Neuronal stem cell (in vitro differentiated cells): ENCODE data around the gene PPM1E. TPM values are rescaled to one million over a fixed set of nuclear protein-coding genes. Genes with fewer than 3 reads are reported as not detected.

Source experiments
- DNase-seq: peaks from one replicate; pipeline ENCODE4 v3.0.0-alpha.2; 2013; ENCODE audit warnings: low spot score
- H2AFZ ChIP-seq: one replicate; pipeline ENCODE4 v1.6.1; 2013; ENCODE audit warnings: mild to moderate bottlenecking, low read length, inconsistent platforms
- H2AK5ac ChIP-seq: 2 replicates; pipeline ENCODE4 v1.6.1; 2013; ENCODE audit warnings: low read depth, mild to moderate bottlenecking, inconsistent platforms, low read length, moderate library complexity, mixed read lengths
- H2BK120ac ChIP-seq: 2 replicates; pipeline ENCODE4 v1.6.1; 2013; ENCODE audit warnings: low read depth, mild to moderate bottlenecking, inconsistent platforms, low read length, moderate library complexity, mixed read lengths
- H2BK12ac ChIP-seq: one replicate; pipeline ENCODE4 v1.6.1; 2013; ENCODE audit warnings: low read length, inconsistent platforms
- H2BK15ac ChIP-seq: 2 replicates; pipeline ENCODE4 v1.6.1; 2013; ENCODE audit warnings: mild to moderate bottlenecking, low read length, inconsistent platforms, mixed read lengths
- H2BK5ac ChIP-seq: one replicate; pipeline ENCODE4 v1.6.1; 2013; ENCODE audit warnings: inconsistent platforms, mild to moderate bottlenecking, low read length, moderate library complexity
- H3K14ac ChIP-seq: one replicate; pipeline ENCODE4 v1.6.1; 2013; ENCODE audit warnings: low read length, inconsistent platforms
- H3K18ac ChIP-seq: 2 replicates; pipeline ENCODE4 v1.6.1; 2013; ENCODE audit warnings: low read length, inconsistent platforms
- H3K23ac ChIP-seq: 2 replicates; pipeline ENCODE4 v1.6.1; 2013; ENCODE audit warnings: low read depth, mild to moderate bottlenecking, mixed read lengths, low read length, inconsistent platforms; ENCODE audit not compliant: poor library complexity
- H3K27ac ChIP-seq: replicated peaks from 3 replicates; pipeline ENCODE4 v1.5.1; 2013; ENCODE audit warnings: low read length, inconsistent platforms
- H3K27me3 ChIP-seq, 3 experiments: 2 replicates each; pipeline ENCODE4 v1.6.1; 2013; ENCODE audit warnings: low read length in 3 of 3, mild to moderate bottlenecking in 2 of 3, inconsistent platforms in 1 of 3, low read depth in 1 of 3, mixed read lengths in 1 of 3, moderate library complexity in 1 of 3; ENCODE audit not compliant: control insufficient read depth in 3 of 3, insufficient read depth in 3 of 3
- H3K36me3 ChIP-seq, 2 donors: replicated peaks in 1 of 2; 2 replicates each; pipeline ENCODE4 v1.6.1; 2013; ENCODE audit warnings: low read length in 2 of 2; ENCODE audit not compliant: control insufficient read depth in 2 of 2, insufficient read depth in 2 of 2
- H3K4ac ChIP-seq: 2 replicates; pipeline ENCODE4 v1.6.1; 2013; ENCODE audit warnings: inconsistent platforms, mild to moderate bottlenecking, low read length, moderate library complexity
- H3K4me1 ChIP-seq, 2 donors: 1 replicate in 1 of 2; 2 replicates in 1 of 2; pipeline ENCODE4 v1.6.1; 2013; ENCODE audit warnings: low read length in 2 of 2, low read depth in 1 of 2; ENCODE audit not compliant: control insufficient read depth in 2 of 2, insufficient read depth in 1 of 2
- H3K4me2 ChIP-seq: one replicate; pipeline ENCODE4 v1.6.1; 2013; ENCODE audit warnings: mild to moderate bottlenecking, low read length, inconsistent platforms; ENCODE audit not compliant: insufficient read depth, poor library complexity, severe bottlenecking
- H3K4me3 ChIP-seq, 2 donors: 2 replicates each; pipeline ENCODE4 v1.5.1; 2013; ENCODE audit warnings: low read length in 2 of 2, mild to moderate bottlenecking in 2 of 2, inconsistent platforms in 1 of 2, moderate library complexity in 1 of 2
- H3K79me1 ChIP-seq: one replicate; pipeline ENCODE4 v1.6.1; 2013; ENCODE audit warnings: low read depth, mild to moderate bottlenecking, inconsistent platforms, low read length, moderate library complexity
- H3K9ac ChIP-seq: one replicate; pipeline ENCODE4 v1.6.1; 2013; ENCODE audit warnings: mild to moderate bottlenecking, low read depth, low read length, inconsistent platforms; ENCODE audit not compliant: poor library complexity
- H3K9me3 ChIP-seq, 2 donors: replicated peaks in 1 of 2; 2 replicates each; pipeline versions ENCODE3 to v1.6.1; 2013; ENCODE audit warnings: low read length in 2 of 2, mild to moderate bottlenecking in 2 of 2, inconsistent platforms in 1 of 2, low read depth in 1 of 2, mixed read lengths in 1 of 2, moderate library complexity in 1 of 2; ENCODE audit not compliant: control insufficient read depth in 2 of 2, insufficient read depth in 1 of 2
- H4K8ac ChIP-seq: one replicate; pipeline ENCODE4 v1.6.1; 2013; ENCODE audit warnings: low read depth, mild to moderate bottlenecking, inconsistent platforms, low read length, moderate library complexity
- H4K91ac ChIP-seq: one replicate; pipeline ENCODE4 v1.6.1; 2013; ENCODE audit warnings: low read length, low read depth, mild to moderate bottlenecking, inconsistent platforms; ENCODE audit not compliant: poor library complexity
- WGBS, 2 donors: extraction: QIAGEN DNeasy Blood & Tissue Kit; methylation state at CpG; one replicate each; pipeline ENCODE4 v1.1.7; 2013; ENCODE audit warnings: missing lambda C conversion rate in 2 of 2, mixed read lengths in 1 of 2; ENCODE audit not compliant: insufficient read length in 2 of 2, insufficient replicate concordance in 1 of 2; ENCODE audit errors: extremely low coverage in 2 of 2; 5-methylcytosine and 5-hydroxymethylcytosine counted together
- small RNA-seq: library from polyadenylated mRNA; stranded (forward); fragments of <200 nt; extraction: miRNeasy Mini kit (QIAGEN cat#:217004); gene quantifications from one replicate; pipeline ENCODE3, GENCODE V24; 2013; ENCODE audit not compliant: insufficient read depth

PPM1E gene

DNA sequence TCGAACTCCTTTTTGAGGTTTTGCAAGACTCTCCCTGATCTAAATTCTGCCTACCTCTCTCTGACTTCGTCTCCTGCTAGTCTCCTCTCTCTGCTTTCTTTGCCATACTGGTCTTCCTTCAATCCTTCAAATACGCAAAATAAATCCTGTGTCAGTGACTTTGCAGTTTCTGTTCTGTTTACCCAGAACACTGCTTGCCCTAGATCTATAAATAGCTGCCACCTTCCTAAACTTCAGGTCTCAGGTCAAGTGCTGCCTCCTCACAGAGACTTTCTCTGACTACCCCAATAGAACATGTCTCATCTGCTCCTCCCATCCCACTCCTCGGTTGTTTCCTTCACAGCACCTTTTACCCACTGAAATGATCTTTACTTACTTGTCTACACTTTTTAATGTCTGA, 272.1 kb downstream of the PPM1E start:
- H3K4ac ChIP-seq, result no peak overlapping the region
- no peak overlapping the region for H3K23ac ChIP-seq
- H3K18ac ChIP-seq, result no peak overlapping the region
- H2AK5ac ChIP-seq, result no peak overlapping the region
- H4K91ac ChIP-seq, result no peak overlapping the region
- H2BK12ac ChIP-seq, result no peak overlapping the region
- H3K9ac ChIP-seq, result no peak overlapping the region
- no peak overlapping the region for H2BK120ac ChIP-seq
- H3K27me3 ChIP-seq, result no peaks in the 10 kb centered on the region
- WGBS, 2 donors, result no CpG with 5 or more reads among the region's 4 CpGs
- H3K4me3 ChIP-seq, result no peak overlapping the region
- H3K4me2 ChIP-seq, result no peak overlapping the region
- H2AFZ ChIP-seq, result no peak overlapping the region
- peaks cover 8 to 47% of the 10 kb centered on the region in 2 donors for H3K36me3 ChIP-seq
- H4K8ac ChIP-seq, result no peak overlapping the region
- no peak overlapping the region for H3K14ac ChIP-seq
- no peak overlapping the region for H2BK15ac ChIP-seq
- no peaks in the 10 kb centered on the region for H3K9me3 ChIP-seq
- no peak overlapping the region for H3K27ac ChIP-seq
- no peaks in the 10 kb centered on the region for H3K79me1 ChIP-seq
- no peak overlapping the region for H2BK5ac ChIP-seq
- no peak for DNase-seq
- peaks cover 2 to 4% of the 10 kb centered on the region in 2 donors for H3K4me1 ChIP-seq

DNA sequence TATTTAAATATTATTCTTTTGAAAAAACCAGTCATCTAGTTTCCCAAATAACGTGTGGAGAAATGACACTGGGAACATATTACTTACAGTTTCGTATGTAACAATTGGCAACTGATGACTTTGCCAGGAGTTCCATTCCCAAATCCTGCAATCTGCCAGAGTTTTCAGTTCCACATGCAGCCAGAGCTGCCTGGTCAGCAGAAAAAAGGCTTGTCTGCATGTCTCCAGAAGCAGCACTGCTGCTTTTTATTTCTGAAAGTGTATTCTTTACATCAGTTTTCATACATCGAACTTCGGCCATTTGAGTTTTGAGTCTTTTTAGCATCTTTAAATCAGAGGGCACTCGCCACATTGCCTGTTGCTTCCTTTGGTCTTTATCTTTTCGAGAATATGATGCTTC, 272.7 kb downstream of the PPM1E start:
- Histone ChIP-seq H3K14ac (no peak overlapping the region), H3K18ac (no peak overlapping the region), H3K4ac (no peak overlapping the region), H2AK5ac (no peak overlapping the region), H3K9me3 (no peaks in the 10 kb centered on the region), H3K79me1 (no peaks in the 10 kb centered on the region), H3K27me3 (no peaks in the 10 kb centered on the region), H2BK120ac (no peak overlapping the region), H2BK5ac (no peak overlapping the region), H4K8ac (no peak overlapping the region), H3K36me3 (peaks cover 8 to 51% of the 10 kb centered on the region in 2 donors), H3K4me3 (no peak overlapping the region), H3K9ac (no peak overlapping the region), H3K4me2 (no peak overlapping the region), H3K27ac (no peak overlapping the region), H3K4me1 (peaks cover 2 to 4% of the 10 kb centered on the region in 2 donors), H2BK15ac (no peak overlapping the region), H2BK12ac (no peak overlapping the region), H4K91ac (no peak overlapping the region), H2AFZ (no peak overlapping the region), H3K23ac (no peak overlapping the region)
- no peak for DNase-seq
- no CpG with 5 or more reads among the region's 6 CpGs for WGBS, 2 donors

DNA sequence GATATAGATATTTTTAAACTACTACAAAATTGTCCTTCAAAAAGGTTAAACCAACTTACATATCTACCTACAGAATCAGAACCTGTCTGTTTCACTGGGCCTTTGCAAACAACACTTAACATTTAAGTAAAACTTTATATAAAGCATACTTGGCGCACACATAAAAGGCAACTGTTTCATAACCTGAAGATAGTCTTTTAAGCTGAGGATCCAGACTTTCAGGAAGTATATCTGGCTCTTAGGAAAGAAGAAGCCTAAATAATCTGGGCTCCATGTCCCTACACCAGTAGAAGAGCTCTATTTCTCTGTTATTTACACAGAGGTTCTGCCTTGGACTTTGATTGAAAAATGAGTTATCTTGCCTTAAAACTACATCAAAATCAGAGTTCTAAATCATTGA, 275.2 kb downstream of the PPM1E start:
- H3K4me3 ChIP-seq, result no peak overlapping the region
- H4K91ac ChIP-seq, result no peak overlapping the region
- H2BK15ac ChIP-seq, result no peak overlapping the region
- no peak overlapping the region for H3K18ac ChIP-seq
- H3K14ac ChIP-seq, result no peak overlapping the region
- H3K79me1 ChIP-seq, result no peaks in the 10 kb centered on the region
- no peak overlapping the region for H3K4ac ChIP-seq
- WGBS, 2 donors, result no CpG with 5 or more reads among the region's 1 CpG
- H2AFZ ChIP-seq, result no peak overlapping the region
- peaks cover 8 to 53% of the 10 kb centered on the region in 2 donors for H3K36me3 ChIP-seq
- H3K27me3 ChIP-seq, result no peaks in the 10 kb centered on the region
- H3K4me1 ChIP-seq, result peaks cover 2 to 4% of the 10 kb centered on the region in 2 donors
- no peak overlapping the region for H3K9ac ChIP-seq
- H3K9me3 ChIP-seq, result no peaks in the 10 kb centered on the region
- no peak overlapping the region for H2AK5ac ChIP-seq
- no peak overlapping the region for H2BK5ac ChIP-seq
- no peak overlapping the region for H2BK12ac ChIP-seq
- H4K8ac ChIP-seq, result no peak overlapping the region
- no peak overlapping the region for H3K27ac ChIP-seq
- H3K23ac ChIP-seq, result no peak overlapping the region
- no peak for DNase-seq
- no peak overlapping the region for H2BK120ac ChIP-seq
- H3K4me2 ChIP-seq, result no peak overlapping the region

Small RNA genes within 50 kb of the gene (small RNA-seq; reads per million reads assigned to genes)
- gene AC025521.1 (not detected), gene RF00017 (not detected), gene RNU6-518P (not detected)
